ENCODE results near the gene SOHLH2.

DNA sequence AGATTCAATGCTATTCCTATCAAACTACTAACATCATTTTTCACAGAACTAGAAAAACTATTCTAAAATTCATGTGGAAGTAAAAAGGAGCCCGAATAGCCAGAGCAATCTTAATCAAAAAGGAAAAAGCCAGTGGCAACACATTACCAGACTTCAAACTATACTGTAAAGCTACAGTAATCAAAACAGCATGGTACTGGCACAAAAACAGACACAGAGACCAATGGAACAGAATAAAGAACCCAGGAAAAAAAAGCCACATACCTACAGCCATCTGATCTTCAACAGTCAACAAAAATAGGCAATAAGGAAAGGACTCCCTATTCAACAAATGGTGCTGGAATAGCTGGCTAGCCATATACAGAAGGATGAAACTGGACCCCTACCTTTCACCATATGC lies 10.4 kb upstream of the SOHLH2 start:
- no peak for TF ChIP-seq EZH2 (IDR thresholded peaks at IDR 0.05; ENCODE audit: borderline replicate concordance, low read depth, low read length, severe bottlenecking)
- TF ChIP-seq, protein P1, sequence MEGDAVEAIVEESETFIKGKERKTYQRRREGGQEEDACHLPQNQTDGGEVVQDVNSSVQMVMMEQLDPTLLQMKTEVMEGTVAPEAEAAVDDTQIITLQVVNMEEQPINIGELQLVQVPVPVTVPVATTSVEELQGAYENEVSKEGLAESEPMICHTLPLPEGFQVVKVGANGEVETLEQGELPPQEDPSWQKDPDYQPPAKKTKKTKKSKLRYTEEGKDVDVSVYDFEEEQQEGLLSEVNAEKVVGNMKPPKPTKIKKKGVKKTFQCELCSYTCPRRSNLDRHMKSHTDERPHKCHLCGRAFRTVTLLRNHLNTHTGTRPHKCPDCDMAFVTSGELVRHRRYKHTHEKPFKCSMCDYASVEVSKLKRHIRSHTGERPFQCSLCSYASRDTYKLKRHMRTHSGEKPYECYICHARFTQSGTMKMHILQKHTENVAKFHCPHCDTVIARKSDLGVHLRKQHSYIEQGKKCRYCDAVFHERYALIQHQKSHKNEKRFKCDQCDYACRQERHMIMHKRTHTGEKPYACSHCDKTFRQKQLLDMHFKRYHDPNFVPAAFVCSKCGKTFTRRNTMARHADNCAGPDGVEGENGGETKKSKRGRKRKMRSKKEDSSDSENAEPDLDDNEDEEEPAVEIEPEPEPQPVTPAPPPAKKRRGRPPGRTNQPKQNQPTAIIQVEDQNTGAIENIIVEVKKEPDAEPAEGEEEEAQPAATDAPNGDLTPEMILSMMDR (IDR thresholded peaks at IDR 0.05; ENCODE audit: borderline replicate concordance, extremely low read depth, low read length, poor library complexity, severe bottlenecking), result no peak

Measured in DND-41 (cell line).